CD4-positive, alpha-beta T cell treated with Interferon gamma for 1 hour (primary cell): Measurements from ENCODE around the gene DDX20.
"Not testable (repeated sequence)": the region's sequence is repeated elsewhere in the genome, so short reads cannot be mapped to it uniquely, and the experiment has no call there.

ENCODE experiments used
- DNase-seq: peaks from one replicate; pipeline ENCODE4 v3.0.0-alpha.2; 2020

Gene DDX20

DNA sequence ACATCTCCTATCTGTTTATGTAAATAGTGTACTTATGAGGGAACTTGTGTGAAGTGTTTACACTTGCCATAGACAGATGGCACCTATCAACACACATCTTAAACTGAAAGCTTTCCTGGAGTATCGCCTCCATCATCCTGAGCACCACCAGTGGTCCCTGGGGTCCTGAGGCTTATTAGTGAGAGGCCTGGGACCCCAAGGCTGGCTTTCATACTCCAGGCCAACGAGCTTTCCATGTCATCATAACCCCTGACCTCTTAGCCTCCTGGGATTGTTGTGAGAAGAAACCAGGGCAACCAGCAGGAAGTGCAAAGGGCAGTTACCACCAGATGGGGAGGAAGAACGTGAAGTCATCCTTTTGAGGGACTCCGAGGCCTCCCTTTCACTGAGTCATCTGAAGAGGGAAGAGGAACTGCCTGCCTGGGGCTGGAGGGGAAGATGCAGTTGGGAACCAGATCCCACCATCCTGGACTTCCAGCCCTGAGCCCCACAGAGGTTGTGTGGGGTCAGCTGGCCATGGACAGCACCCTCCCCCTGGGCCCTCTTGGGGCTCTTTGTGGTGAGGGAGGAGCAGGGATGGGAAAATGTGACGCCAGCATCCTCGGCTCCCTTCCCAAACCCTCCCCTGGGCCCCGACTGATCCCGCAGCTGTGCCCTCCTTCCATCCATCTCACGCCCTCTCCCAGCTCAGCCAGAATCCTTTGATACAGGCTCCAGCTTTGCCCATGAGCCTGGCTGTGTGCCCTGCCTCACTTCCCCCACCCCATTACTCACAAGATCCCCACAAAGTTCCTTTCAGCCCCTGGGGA, 22.3 kb upstream of the DDX20 start:
- DNase-seq = peak; percentile 75

DNA sequence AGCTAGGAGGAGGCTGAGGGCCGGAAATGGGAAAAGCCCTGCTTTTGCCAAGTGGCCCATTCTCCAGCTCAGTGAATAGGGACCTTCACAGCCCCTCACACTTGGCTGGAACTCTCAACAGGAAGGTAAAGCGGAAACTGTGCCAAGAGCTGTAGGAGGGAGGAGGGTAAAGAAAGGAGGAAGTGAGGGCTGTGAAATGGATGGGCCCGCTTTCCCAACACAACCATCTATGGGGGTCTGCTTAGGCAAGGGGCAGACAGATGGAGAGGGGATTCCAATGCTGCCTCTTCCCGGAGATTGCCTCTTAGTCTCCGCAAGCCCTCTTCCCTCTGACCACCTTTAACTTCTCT, 21.7 kb upstream of the DDX20 start:
- no peak for DNase-seq

DNA sequence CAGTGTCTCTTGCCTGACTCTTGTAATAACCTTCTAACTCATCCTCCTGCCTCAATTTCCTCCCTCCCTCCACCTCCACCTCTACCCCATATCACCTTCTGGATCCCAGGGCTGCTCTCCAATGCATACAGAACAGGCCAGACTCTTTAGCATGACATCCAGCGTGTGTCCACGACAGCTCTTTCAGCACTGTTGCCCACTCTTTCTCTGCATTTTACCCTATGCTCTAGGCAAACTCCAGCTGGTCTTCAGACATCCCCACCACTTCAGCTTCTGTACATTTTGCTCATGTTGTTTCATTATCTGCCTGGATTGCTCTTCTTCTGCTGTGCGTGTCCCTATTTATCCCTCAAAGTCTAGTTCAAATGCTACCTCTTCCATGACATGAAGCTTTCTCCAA, 21.3 kb upstream of the DDX20 start:
- no peak for DNase-seq

DNA sequence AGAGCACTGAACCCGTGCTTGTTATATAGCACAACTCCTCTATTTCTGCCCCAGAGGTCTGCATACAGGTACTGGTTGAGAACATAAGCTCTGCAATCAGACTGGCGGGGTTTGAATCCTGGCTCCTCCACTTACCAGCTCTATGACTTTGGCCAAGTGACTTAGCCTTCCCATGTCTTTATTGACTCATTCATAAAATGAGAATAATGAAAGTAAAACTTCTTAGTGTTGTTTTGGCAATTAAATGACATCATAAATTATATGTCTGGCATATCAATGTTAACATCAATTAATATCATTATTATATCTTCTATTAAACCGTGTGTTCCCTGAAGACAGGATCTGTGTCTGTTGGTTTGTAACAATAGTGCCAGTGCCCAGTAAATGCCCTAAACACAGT, 20.8 kb upstream of the DDX20 start:
- no peak for DNase-seq

DNA sequence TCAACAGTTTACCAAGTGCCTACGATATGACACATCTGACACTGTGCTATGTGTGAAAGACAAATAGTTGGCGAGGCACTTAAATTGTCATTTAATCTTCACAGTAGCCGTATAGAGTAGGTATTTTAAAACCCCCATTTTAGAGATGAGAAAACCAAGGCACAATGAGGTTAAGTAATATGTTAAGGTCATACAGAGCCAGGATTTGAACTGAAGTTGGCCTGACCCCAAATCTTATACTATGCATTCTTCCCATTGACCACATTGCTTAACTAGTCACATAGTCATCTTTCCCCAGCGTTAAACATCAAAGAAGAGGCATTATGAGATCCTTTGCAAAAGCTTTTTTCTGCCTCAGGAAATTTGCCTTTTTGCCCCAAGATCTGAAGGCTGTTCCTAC, 20.4 kb upstream of the DDX20 start:
- no peak for DNase-seq

DNA sequence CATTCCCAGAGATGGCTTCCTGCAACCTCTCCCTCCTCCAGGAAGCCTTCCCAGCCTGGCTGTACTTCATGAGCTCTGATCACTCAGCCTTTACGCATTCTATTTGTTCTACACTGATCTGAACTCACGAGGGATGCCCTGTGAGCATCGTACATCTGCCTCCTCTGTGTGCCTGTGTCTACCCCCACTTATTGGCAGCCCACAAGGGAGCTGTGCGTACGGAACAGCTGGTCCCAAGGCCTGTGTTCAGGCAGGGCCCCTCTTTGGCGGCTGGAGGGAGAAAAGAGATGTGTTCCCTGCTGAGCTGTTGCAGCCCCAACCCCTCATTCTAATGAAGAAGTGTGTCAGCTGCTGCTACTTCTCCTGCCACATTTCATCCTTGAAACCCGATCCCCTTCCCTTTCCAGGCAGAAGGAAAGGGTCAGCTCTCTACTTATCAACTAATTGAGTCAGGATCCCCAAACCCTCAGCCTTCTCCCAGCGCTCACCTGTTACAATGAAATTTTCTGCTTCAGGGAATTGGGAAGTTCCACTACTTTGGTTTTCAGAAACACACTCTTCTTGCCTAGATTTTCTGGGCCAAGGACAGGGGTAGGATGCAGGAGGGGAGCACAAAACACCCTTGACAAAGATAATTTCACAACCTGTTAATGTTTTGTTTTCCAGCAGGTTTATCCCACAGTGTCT, 19.7 kb upstream of the DDX20 start:
- no peak for DNase-seq

DNA sequence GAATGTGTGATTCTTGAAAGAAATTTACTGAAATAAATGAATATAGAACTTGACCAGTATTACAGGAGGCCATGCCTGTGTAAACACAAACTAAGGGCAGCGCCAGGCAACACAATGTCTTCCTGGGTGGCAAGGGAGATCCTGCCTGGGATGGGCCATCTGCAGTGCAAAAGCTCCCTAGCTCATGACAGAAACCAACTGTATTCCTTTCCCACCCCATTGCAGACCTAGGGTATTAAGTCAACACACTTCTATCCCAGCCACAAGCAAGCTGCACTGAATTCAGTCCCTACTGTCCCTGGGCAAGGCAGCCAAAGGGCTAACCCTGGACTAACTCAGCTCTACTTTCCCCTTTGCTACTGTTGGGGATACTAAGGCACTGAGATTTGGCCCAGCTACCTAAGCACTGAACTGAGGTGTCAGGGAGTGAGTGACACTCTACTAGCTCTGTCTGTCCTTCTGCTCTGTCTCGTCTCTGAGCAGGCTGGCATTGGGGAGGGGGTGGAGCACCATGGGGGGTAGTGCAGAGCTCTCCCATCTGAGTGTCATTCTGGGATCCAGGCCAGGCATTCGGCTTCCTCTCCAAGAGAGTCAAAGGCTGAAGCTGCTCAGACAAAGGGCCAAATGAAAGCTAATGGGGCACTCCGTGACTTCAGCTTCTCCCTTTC, 19.0 kb upstream of the DDX20 start:
- DNase-seq = no peak

DNA sequence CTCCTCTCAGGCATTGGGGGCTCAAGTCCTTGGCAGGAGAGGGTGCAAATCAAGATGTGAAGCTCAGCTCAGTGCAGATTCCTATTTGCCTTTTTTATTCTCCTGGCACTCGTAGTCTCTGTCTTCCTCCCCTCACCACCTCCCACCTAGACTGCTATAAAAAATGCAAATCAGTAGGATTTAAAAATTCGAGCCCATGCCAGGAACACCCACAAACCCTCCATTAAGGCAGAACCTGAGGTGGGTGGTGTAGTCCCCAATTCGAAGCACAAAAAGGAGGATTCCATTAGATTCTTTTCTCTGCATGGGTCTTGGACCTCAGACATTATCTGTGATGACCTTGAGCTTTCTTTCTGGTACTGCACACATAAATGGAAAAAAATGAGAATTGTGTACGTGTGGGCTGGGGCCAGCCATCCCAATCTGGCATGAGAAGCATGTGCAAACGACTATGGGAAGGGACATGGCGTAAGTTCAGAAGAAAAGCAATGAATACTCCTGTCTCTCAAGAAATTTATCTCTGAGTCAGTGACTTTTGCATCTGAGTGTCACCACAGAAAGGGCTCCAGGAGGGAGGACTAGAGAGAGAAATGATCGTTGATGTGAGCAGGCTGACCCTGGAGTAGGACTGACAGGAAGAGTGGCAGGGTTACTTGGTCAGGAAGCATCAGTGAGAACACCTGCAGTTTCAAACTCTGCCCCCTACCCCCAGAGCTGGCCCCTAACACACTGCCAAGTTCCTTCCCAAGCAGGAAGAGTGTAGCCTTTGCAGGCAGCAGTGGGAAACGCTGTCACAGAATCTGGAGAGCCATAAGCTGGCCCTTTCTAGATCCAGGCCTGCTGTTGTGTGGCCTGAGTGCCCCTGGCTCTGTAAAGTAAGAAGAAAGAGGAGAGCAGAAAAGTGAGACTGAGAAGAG, 18.2 kb upstream of the DDX20 start:
- DNase-seq = no peak

DNA sequence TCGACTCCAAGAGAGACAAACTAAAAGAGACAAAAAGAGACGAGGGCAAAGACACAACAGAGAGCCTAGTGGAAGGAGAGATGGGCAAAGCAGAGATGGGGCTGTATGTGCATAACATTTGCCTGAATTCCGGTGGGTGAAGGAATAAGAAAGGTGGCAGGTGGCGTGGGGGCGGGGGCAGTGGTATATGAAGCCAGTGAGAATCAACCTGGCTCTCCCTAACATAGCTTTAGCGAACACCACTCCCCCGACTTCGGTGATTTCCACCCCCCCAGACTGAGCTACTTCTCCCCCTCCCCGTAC, 17.6 kb upstream of the DDX20 start:
- DNase-seq = no peak

DNA sequence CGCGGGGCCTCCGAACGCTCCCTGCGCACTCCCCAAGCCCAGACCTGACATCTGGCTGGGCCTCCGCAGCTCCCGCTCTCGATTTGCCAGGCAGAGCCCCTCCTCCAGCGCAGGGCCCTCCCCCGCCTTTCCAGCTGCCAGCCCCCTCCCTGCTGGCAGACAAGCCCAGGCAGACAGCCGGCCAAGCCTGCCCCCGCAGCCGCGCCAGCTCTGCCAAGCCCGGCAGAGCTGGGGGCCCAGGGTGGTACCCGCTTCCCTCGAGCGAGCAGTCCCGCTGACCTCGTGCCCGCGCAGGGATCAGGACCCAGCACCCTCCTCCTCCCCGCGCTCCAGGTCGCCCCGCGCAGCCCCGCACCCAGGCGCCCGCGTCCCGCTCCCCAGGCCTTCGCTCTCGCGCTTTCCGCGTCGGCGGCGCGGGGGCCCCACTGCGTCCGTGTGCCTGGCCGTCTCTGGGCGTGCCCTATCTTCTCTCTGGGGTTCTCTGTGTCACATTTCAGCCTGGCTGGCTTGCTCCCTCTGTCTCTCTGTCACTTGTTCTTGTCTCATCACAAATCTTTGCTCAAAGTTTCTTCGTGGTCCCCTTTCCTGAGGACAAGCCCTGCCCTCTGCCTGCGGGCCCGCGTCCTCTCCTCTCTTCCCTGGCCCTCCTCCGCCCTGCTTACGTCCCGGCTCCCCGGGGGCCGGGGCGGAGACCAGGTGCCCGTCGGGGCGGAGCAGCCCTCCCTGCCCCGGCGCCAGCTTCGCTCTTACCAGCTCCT, 17.1 kb upstream of the DDX20 start:
- peak; percentile 54 for DNase-seq

DNA sequence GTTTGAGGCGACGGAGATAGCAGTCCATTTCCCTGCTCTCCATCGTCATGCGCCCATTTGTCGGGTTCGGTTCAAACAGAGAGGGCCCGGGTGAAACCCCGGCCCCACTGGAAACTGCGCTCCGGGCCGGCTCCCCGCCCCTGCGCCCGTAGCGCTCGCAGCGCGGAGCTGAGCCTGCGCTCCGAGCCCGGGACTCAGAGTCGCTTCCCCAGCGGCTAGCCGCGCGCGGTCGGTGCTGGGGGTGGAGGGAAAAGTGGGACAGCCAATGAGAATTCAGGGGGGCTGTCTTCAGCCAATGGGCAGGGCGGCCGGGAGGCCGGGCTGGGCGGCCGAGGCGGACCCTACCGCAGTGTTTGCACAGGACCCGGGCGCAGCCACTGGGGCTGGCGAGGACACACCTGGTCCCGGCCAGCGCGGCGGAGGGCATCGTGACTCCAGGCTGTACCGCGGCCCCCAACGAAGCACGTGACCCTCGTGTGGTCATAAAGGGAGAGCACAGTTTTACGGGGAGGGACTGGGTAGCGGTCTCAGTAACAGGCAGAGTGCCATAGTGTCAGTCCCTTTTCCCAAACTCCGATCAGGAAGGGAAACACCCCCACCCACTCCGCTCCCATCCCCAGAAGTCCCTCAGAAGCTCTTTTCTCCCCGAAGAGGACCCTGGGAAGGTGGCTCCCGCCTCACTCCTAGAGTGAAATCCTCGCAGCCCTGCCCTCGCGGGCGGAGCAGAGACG, 16.3 kb upstream of the DDX20 start, which contains the start of gene INKA2:
INKA2 (minus strand) TSS at position 202 of the 731 bp plus-strand sequence; CDS start at position 49, 153 bp downstream.
- peak; percentile 78 for DNase-seq

DNA sequence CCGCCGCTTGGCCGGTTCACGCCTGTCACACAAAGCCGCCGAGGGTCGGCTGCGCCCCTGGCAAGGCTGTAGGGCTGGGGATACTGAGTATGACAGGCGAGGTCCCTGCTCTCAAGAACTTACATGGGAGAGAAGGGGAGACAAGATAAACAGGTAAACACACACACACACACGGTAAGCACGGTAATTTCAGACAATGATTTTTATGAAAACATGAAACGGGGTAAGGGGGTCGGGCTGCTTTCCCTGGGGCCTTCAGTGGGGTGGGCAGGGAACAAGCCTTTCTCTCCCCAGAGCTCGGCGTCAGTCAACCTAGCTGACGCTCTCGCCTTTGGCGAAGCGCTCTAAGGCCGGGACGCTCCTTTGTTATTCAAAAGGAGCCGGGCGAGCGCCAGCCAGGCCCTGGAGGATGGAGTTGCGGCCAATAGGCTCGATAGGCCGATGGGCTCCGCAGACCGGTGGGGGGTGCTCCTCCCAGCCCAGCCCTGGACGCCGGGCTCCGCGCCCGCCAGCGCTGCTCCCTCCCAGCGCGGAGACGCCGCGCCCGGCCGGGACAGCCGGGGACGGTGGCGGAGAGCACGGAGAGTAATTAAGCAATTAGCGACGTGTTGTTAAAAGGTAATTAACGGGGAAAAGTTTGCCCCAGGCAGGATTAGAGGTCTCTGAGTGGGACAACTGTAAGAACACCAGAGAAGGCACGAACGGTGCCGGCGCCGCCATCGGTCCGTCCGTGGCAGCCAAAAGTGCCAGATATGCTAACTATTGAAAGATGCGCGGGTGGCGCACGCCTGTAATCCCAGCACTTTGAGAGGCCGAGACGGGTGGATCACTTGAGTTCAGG, 15.6 kb upstream of the DDX20 start:
- DNase-seq = no peak

DNA sequence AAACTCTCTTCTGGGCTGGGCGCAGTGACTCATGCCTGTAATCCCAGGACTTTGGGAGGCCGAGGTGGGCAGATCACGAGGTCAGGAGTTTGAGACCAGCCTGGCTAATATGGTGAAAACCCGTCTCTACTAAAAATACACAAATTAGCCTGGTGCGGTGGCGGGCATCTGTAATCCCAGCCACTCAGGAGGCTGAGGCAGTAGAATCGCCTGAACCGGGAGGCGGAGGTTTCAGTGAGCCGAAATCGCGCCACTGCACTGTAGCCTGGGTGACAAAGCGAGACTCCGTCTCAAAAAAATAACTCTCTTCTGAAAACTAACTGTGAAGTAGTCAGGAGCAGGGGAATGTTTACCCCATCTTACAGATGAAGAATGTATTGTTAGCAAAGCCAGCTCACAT, 13.4 kb upstream of the DDX20 start:
- not testable (repeated sequence) for DNase-seq

DNA sequence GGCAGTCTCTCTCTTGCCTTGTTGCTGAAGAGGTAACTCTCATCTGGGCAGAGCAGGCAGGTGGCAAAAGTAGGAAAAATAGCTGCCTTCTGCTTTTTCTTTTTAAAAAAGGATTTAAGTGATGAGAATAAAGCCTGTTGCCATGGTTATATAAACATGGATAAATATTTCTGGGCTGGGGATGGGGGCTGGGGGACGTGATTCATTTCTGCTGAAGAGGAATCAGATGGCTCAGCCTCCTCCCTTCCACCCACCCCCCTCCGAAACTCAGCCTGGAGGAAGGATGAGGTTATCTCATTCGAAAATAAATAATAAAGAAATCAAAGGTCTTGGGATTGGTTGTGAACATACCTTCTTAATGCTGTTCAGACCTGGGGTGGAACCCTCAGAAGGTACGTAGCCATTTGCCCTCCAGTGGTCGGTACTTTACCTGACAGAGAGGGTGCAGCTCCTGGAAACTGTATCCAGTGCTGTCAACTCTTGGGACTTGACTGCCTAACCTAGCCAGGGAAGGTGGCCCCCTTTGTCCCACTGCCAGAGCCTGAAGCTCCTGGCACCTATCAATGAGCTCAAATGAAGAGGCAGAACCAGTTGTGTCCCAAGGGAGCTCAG, 12.7 kb upstream of the DDX20 start:
- no peak for DNase-seq

DNA sequence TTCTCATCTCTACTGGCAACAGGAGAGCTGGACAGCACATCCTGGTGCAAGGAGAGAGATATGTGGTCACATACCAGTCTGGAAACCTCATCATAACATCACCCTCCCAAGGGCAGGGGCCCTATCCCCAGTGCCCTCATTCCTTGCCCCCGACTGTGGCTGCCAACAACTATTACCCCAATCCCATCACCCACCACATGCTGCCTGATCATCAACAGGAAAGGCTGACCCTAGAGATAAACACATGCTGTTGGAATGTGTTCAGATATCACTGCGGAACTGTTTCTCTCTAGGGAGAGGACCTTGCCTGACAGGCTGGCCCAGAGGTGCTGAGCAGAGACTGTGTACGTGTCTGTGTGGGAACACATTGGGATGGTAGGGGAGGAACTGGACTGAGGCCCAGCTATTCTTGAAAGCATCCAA, 12.0 kb upstream of the DDX20 start:
- no peak for DNase-seq

DNA sequence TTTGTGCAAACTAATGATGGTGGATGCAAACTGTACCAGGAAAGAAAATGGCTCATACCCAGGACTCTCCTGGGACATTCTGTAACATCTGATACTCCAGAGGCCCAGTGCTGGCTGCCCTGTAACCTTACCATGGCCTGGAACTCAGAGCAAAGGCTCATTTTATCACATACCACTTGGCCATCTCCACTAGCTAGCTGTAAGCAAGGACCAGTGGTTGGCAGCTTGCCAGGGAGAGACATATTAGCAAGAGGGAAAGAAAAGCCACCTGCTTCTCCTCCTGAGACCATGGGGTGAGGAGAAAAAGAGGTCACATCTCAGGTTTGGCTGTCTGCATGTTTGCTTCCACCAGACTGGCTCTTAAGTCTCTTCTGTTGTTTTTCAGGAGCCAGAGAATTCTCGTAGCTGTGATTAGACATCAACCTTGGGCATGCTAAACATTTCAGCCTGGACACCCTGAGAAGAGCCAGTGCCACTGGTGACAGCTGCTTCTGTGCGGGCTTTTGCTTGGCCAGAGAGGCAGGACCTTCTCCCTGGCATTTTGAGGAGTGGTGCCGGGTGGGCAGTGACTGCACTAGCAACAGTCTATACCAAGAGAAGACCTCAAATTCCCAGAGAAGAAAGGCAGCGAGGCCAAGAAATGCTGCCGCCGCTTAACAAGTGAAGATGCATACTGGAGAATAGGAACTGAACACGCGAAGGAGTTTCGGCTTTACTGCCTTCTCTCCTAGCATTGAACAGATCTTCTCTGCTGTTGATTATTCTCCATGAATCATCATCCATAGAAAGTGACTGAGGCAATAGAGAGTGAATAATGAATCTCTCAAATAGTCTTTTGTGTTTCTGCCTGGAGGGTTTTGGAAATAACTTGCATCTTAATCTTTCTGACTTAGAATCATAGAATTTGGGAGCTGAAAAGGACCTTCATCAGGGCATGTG, 9.8 kb upstream of the DDX20 start:
- DNase-seq = no peak

DNA sequence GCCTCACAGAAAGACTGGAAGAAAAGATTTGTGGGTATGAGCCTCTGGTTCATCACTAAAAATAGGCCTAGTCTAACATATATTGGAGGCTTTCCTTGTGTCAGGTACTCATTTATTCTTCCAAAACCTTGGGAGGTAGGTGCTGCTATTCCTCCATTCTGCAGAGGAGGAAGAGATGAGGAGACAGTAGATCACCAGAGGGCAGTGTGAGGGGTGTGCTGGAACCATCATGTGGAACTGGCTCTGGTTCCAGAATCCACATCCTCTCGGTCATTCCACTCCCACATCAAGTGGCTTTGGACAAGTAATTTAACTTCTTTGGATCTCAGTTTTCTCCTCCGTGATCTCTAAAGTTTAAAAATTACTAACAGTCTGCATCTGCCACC, 9.1 kb upstream of the DDX20 start:
- DNase-seq = no peak

DNA sequence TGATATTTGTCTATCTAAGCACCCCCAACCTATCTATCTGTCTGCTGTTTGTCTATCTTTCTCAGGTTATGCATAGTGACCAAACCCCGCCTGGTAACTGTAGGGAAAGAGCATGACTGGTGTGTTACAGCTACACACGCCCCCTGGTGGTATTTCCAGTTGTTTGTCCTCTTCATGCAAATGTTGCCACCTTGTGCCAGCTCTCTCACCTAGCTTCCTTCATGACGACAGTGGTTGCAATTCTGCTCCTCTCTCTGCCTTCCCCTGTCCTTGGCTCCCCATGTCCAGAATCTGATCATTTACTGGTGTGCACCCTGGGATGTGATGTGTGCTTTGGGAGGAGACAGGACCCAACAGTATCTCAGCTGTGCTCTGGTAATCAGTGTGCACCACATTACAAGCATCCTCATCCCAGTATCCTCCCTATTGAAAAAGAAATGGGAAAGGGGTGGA, 8.4 kb upstream of the DDX20 start:
- DNase-seq = peak; percentile 67

DNA sequence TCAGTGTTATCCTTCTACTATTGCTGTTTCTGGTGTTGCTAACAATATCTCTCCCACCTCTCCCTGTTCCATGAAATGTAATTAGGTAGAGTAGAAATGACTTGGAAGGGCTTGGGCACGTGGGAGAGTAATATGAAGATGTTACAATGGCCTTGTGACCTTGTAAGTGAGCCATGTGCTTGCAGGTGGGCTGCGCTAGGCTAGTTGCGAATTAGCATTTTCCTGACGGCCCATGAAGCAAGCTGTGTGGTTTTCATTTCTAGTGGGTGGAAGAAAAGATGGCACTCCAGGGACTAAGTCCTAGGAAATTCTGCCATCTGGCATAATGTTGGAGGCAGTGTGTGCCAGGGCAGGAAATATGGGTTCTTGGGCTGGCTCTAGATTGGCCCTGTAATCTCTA, 7.8 kb upstream of the DDX20 start:
- DNase-seq = no peak
